Caco-2 (cell line): ENCODE measurements around the gene RAD51B. TPM values are rescaled to one million over a fixed set of nuclear protein-coding genes. Genes with fewer than 3 reads are reported as not detected.

Experiments
- BruUV-seq: library from RNA; stranded (reverse); fragments of 400-500 nt; replicated peaks from 2 replicates; lab custom pipeline; 2021; lab: Mats Ljungman, UMichigan
- CTCF ChIA-PET: fragments of 300-600 bp; sonication (Branson Sonifier 250); formaldehyde crosslinking; loops from one replicate; lab custom pipeline; 2022; ENCODE audit warnings: antibody characterized with exemption; lab: Charles Lee
- POLR2A ChIA-PET: fragments of 300-600 bp; sonication (Branson Sonifier 250); formaldehyde crosslinking; loops from one replicate; lab custom pipeline; 2022; ENCODE audit warnings: antibody characterized with exemption; lab: Charles Lee
- DNase-seq, 2 experiments: peaks; one replicate each; pipeline versions ENCODE4 v3.0.0 to v3.0.0-alpha.2; 2020 to 2022
- H3K27me3 ChIP-seq: replicated peaks from 2 replicates; pipeline ENCODE4 v1.6.0; 2011; ENCODE audit warnings: low read length; ENCODE audit not compliant: control insufficient read depth, insufficient read depth
- H3K36me3 ChIP-seq: 2 replicates; pipeline ENCODE4 v1.5.1; 2011; ENCODE audit warnings: low read length; ENCODE audit not compliant: control insufficient read depth, insufficient read depth
- H3K4me1 ChIP-seq: fragments of 250-450 bp; sonication (Bioruptor Pico); 2 replicates; pipeline ENCODE4 v1.5.1; 2020; ENCODE audit warnings: mild to moderate bottlenecking
- H3K4me3 ChIP-seq: 2 replicates; pipeline ENCODE4 v1.5.1; 2011; ENCODE audit warnings: low read depth, mild to moderate bottlenecking, control low read depth, low read length
- H3K9me3 ChIP-seq: fragments of 250-450 bp; sonication (Bioruptor Pico); 2 replicates; pipeline ENCODE4 v1.5.1; 2020; ENCODE audit warnings: mild to moderate bottlenecking, moderate library complexity
- H3K27ac Mint-ChIP-seq: one replicate; pipeline ENCODE4 v1.8.0; 2022; ENCODE audit warnings: mixed read lengths; ENCODE audit not compliant: unreplicated experiment
- H3K27me3 Mint-ChIP-seq: one replicate; pipeline ENCODE4 v1.8.0; 2022; ENCODE audit warnings: mixed read lengths; ENCODE audit not compliant: insufficient read depth, unreplicated experiment
- H3K36me3 Mint-ChIP-seq: one replicate; pipeline ENCODE4 v1.8.0; 2022; ENCODE audit warnings: mild to moderate bottlenecking, mixed read lengths; ENCODE audit not compliant: insufficient read depth, unreplicated experiment
- H3K4me1 Mint-ChIP-seq: one replicate; pipeline ENCODE4 v1.8.0; 2022; ENCODE audit warnings: low read depth, mixed read lengths; ENCODE audit not compliant: unreplicated experiment
- H3K4me3 Mint-ChIP-seq: one replicate; pipeline ENCODE4 v1.8.0; 2022; ENCODE audit warnings: mild to moderate bottlenecking, moderate library complexity, mixed read lengths; ENCODE audit not compliant: unreplicated experiment
- H3K9me3 Mint-ChIP-seq: one replicate; pipeline ENCODE4 v1.8.0; 2022; ENCODE audit warnings: mixed read lengths; ENCODE audit not compliant: unreplicated experiment
- intact Hi-C: fragments of 100-400 bp; cut with micrococcal nuclease; formaldehyde crosslinking; loops from one replicate; pipeline ENCODE4 v1.10.0; 2022; ENCODE audit not compliant: unreplicated experiment
- total RNA-seq: library from RNA; stranded (reverse); gene quantifications from 2 replicates; pipeline ENCODE4 v1.2.3, GENCODE V29; 2022
- TF ChIP-seq, protein P1 (sequence below), 2 experiments: fragments of 200-600 bp in 1 of 2; IDR thresholded peaks; 1 replicate in 1 of 2; 2 replicates in 1 of 2; pipeline versions ENCODE4 v1.5.1 to v1.8.0; 2011 to 2022; ENCODE audit warnings: antibody characterized with exemption in 1 of 2, control low read depth in 1 of 2, inconsistent platforms in 1 of 2, low read depth in 1 of 2, low read length in 1 of 2, mild to moderate bottlenecking in 1 of 2, moderate library complexity in 1 of 2; ENCODE audit not compliant: insufficient read depth in 1 of 2, severe bottlenecking in 1 of 2, unreplicated experiment in 1 of 2

RAD51B gene
- total RNA-seq, 1 experiment from 2014 or later, result 16.7 TPM

DNA sequence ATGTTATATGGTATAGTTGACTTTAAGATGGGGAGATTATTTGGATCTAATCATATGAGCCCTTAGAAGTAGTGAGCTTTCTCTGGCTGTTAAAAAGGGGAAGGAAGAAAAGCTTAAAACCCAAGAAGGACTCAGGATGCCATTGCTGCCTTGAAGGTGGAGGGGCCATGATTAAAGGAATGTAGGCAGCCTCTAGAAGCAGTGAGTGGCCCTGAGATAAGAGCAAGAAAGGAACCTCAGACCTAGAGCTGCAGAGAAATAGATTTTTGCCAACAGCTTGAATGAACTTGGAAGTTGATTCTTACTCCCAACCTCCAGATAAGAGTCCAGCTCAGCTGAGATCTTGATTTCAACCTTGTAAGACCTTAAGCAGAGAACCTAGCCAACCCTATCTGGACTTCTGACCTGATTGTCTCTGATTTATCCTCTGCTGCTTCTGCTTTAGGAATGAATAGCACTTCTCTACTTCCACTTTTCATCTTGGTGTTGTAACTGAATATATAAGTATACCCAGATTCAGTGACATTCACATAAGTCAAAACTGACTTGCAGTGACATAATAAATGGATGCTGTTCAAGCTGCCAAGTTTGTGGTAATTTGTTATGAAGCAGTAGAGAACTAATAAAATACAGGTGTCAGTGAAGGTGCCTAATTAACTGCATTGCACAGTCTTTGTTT, 33.5 kb downstream of the RAD51B start:
- Mint-ChIP-seq H3K4me1 (no peaks in the 10 kb centered on the region), H3K36me3 (peaks cover 6% of the 10 kb centered on the region), H3K4me3 (no peak overlapping the region), H3K27me3 (no peaks in the 10 kb centered on the region), H3K27ac (no peak overlapping the region), H3K9me3 (no peaks in the 10 kb centered on the region)
- ChIA-PET POLR2A (no interaction called here), CTCF (no interaction called here)
- no peak for DNase-seq
- TF ChIP-seq, protein P1, sequence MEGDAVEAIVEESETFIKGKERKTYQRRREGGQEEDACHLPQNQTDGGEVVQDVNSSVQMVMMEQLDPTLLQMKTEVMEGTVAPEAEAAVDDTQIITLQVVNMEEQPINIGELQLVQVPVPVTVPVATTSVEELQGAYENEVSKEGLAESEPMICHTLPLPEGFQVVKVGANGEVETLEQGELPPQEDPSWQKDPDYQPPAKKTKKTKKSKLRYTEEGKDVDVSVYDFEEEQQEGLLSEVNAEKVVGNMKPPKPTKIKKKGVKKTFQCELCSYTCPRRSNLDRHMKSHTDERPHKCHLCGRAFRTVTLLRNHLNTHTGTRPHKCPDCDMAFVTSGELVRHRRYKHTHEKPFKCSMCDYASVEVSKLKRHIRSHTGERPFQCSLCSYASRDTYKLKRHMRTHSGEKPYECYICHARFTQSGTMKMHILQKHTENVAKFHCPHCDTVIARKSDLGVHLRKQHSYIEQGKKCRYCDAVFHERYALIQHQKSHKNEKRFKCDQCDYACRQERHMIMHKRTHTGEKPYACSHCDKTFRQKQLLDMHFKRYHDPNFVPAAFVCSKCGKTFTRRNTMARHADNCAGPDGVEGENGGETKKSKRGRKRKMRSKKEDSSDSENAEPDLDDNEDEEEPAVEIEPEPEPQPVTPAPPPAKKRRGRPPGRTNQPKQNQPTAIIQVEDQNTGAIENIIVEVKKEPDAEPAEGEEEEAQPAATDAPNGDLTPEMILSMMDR (IDR thresholded peaks at IDR 0.05; ENCODE audit: insufficient read depth in 1 of 2, low read depth in 1 of 2, low read length in 1 of 2, severe bottlenecking in 1 of 2, unreplicated experiment in 1 of 2), result no peak
- H3K4me1 ChIP-seq, result no peaks in the 10 kb centered on the region
- intact Hi-C loops, result no loop called here
- H3K9me3 ChIP-seq, result no peaks in the 10 kb centered on the region
- H3K4me3 ChIP-seq, result no peak overlapping the region
- H3K36me3 ChIP-seq, result no peaks in the 10 kb centered on the region
- no peaks in the 10 kb centered on the region for H3K27me3 ChIP-seq
- BruUV-seq, result no TSS peak

DNA sequence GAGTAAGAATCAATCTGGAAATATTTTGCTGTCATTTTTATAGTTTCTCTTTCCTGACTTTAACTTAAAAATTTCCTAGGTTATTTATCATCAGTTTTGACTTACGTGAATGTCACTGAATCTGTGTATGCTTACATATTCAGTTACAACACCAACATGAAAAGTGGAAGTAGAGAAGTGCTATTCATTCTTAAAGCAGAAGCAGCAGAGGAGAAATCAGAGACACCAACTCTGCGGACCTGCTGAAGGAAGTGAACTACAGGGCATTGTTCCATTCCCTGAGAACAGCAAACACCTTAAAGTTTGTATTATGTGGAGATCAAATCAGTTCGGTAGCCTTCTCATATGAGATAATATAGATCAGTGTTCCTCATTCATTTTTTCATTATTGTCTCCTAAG, 34.1 kb downstream of the RAD51B start:
- TF ChIP-seq, protein P1 (IDR thresholded peaks at IDR 0.05; ENCODE audit: insufficient read depth in 1 of 2, low read depth in 1 of 2, low read length in 1 of 2, severe bottlenecking in 1 of 2, unreplicated experiment in 1 of 2), result no peak
- no peak overlapping the region for H3K27ac Mint-ChIP-seq
- peaks cover 6% of the 10 kb centered on the region for H3K36me3 Mint-ChIP-seq
- no peaks in the 10 kb centered on the region for H3K4me1 ChIP-seq
- no peaks in the 10 kb centered on the region for H3K4me1 Mint-ChIP-seq
- H3K9me3 ChIP-seq, result no peaks in the 10 kb centered on the region
- no peak for DNase-seq
- no peaks in the 10 kb centered on the region for H3K27me3 ChIP-seq
- H3K9me3 Mint-ChIP-seq, result no peaks in the 10 kb centered on the region
- no peaks in the 10 kb centered on the region for H3K27me3 Mint-ChIP-seq
- H3K4me3 ChIP-seq, result no peak overlapping the region
- no peaks in the 10 kb centered on the region for H3K36me3 ChIP-seq
- ChIA-PET CTCF (no interaction called here), POLR2A (no interaction called here)
- intact Hi-C loops, result no loop called here
- no peak overlapping the region for H3K4me3 Mint-ChIP-seq
- no TSS peak for BruUV-seq

DNA sequence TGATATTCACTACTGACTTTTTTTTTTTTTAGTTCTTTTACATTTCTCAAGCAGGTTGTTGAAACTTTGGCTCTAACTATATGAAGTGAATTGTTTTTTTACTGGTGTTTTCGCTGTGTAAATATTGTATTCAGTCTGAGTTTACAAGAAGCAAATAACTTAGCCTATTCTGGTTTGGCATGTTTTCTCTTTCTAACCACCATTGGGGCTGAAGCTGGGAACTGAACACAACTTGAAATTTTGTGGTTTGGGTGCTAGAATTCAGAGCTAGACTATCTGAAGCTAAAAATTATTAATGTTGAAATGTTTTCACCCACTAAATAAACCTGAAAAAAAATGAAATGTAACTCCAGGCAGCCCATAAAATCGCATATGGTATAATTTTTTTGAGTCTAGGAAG, 37.2 kb downstream of the RAD51B start:
- no peaks in the 10 kb centered on the region for H3K4me1 ChIP-seq
- no peaks in the 10 kb centered on the region for H3K27me3 Mint-ChIP-seq
- POLR2A ChIA-PET, result no interaction called here
- no peaks in the 10 kb centered on the region for H3K36me3 Mint-ChIP-seq
- no TSS peak for BruUV-seq
- TF ChIP-seq, protein P1 (IDR thresholded peaks at IDR 0.05; ENCODE audit: insufficient read depth in 1 of 2, low read depth in 1 of 2, low read length in 1 of 2, severe bottlenecking in 1 of 2, unreplicated experiment in 1 of 2), result no peak
- H3K4me3 ChIP-seq, result no peak overlapping the region
- no peak overlapping the region for H3K27ac Mint-ChIP-seq
- H3K9me3 ChIP-seq, result no peaks in the 10 kb centered on the region
- no peaks in the 10 kb centered on the region for H3K9me3 Mint-ChIP-seq
- intact Hi-C loops, result no loop called here
- CTCF ChIA-PET, result interaction anchor here (0.6 kb wide), 1 partner anchor 107 kb away, joined by 3 read pairs; no protein-coding TSS in a partner anchor
- no peaks in the 10 kb centered on the region for H3K36me3 ChIP-seq
- DNase-seq, result no peak
- H3K4me3 Mint-ChIP-seq, result no peak overlapping the region
- no peaks in the 10 kb centered on the region for H3K4me1 Mint-ChIP-seq
- H3K27me3 ChIP-seq, result no peaks in the 10 kb centered on the region
